ENCODE measurements around the gene BARX1.

The BARX1 gene

DNA sequence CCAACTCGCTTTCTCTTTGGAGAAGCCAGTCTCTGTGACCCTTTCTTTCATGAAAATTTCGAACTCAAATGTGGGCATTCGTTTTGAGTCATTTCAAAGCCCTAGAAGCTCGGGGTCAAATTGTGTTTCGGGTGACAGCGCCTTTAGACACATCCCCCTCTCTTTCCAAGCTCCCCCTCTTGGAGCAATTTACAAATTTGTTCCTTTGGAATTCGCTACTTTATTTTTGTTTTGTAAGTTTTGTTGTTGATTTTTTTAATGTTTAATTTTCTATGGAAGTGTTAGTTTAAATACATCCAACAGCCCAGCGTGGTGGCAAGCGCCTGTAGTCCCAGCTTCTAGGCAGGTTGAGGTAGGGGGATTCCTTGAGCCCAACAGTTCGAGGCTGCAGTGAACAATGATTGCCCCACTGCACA lies 4.6 kb upstream of the BARX1 start:
- Histone ChIP-seq H3K4me3 (ENCODE audit: insufficient read depth, low read depth, low read length) (no peak overlapping the region), H3K27me3 (ENCODE audit: control insufficient read depth, insufficient read depth, low read length, poor library complexity, severe bottlenecking) (peaks cover 80% of the 10 kb centered on the region), H3K4me1 (ENCODE audit: control insufficient read depth, insufficient read depth, low read length) (peaks cover 15% of the 10 kb centered on the region), H3K36me3 (ENCODE audit: control insufficient read depth, insufficient read depth, low read length) (no peaks in the 10 kb centered on the region), H3K9me3 (ENCODE audit: control insufficient read depth, low read length) (no peaks in the 10 kb centered on the region), H3K27ac (ENCODE audit: insufficient read depth, low read depth, low read length, poor library complexity, severe bottlenecking) (no peak overlapping the region)
- 7 to 12% methylated on average over 9 to 10 of the region's 10 CpGs for WGBS, 2 experiments

DNA sequence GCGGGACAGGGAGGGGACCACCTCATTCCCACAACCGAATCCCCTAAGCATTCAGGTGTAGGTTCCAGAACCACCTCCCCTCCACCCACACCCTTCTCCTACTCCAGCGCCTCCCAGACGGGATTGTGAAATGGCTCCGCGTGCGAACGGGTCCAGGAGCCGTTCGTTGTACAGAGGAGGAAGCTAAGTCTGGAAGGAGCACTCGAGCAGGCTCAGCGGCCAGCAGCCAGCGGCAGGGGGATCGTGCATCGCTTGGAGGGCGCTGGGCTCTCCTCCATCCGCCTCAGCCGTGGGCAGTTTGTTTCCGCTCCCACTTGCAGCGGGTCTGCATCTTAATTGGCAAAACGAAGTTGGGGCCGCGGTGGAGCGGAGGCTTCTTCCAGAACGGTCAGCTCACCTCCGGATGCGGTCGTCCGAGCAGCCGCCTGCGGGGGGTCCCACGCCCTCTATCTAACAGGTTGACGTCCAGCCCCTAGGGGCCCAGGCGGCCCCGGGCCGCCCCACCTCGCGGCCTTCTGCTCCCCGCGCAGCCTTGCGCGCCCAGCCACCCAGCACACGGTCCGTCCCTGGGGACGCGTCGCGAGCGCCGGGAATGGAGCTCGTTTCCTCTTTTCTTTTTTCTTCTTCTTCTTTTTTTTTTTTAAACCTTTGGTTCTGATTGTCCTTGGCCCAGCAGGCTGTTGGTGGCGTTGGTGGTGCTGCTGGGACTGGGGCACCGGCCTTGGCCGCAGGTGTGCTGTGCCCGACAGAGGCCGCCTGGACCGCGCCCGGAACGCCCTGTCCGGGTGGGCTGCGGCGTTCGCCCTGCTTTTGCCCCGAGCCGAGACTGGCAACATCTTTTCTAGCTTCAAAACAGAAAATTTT lies 3.9 kb upstream of the BARX1 start:
- Histone ChIP-seq H3K27ac (ENCODE audit: insufficient read depth, low read depth, low read length, poor library complexity, severe bottlenecking) (no peak overlapping the region), H3K36me3 (ENCODE audit: control insufficient read depth, insufficient read depth, low read length) (no peaks in the 10 kb centered on the region), H3K27me3 (ENCODE audit: control insufficient read depth, insufficient read depth, low read length, poor library complexity, severe bottlenecking) (peaks cover 87% of the 10 kb centered on the region), H3K4me3 (ENCODE audit: insufficient read depth, low read depth, low read length) (peak overlapping the region; percentile 16), H3K4me1 (ENCODE audit: control insufficient read depth, insufficient read depth, low read length) (peaks cover 18% of the 10 kb centered on the region), H3K9me3 (ENCODE audit: control insufficient read depth, low read length) (no peaks in the 10 kb centered on the region)
- WGBS, 2 experiments: 2% methylated on average over 66 of the region's 66 CpGs

DNA sequence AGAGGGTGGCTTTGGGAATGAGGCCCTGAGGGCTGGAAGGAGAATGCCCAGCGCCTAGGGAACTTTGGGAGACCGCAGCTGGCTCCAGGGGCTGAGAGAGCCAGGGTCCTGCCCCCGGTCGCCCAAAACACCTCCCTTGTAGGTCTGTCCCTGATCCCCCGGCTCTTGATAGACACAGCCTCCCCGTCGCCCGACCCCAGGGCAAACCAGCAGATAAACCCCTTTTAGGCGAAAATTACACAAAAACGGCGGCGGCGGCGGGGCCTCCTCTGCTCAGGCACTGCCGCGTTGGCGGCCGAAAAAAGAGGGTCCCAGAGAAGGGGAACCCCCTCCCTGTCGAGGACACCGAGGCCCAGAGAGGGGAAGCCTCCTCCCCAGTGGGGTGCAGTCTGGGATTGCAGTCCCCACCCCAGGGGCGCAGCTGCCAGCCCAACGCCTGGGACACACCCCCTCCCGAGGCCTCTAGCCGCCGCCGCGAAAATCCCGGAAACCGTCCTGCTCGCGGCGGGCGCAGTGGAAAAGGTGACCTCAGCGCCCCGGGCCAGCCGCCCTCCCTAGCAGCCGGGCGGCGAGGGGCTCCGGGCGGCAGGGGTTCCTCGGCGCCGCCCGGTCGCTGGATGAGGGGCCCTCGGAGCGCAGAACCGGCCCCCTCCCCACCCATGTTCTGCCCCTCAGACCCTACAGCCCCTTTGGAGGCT lies 3.1 kb upstream of the BARX1 start:
- H3K27me3 ChIP-seq (ENCODE audit: control insufficient read depth, insufficient read depth, low read length, poor library complexity, severe bottlenecking): peaks cover 95% of the 10 kb centered on the region
- no peaks in the 10 kb centered on the region for H3K9me3 ChIP-seq (ENCODE audit: control insufficient read depth, low read length)
- no peak overlapping the region for H3K27ac ChIP-seq (ENCODE audit: insufficient read depth, low read depth, low read length, poor library complexity, severe bottlenecking)
- peaks cover 20% of the 10 kb centered on the region for H3K4me1 ChIP-seq (ENCODE audit: control insufficient read depth, insufficient read depth, low read length)
- WGBS, 2 experiments: 3% methylated on average over 49 of the region's 49 CpGs
- peak overlapping the region; percentile 16 for H3K4me3 ChIP-seq (ENCODE audit: insufficient read depth, low read depth, low read length)
- no peaks in the 10 kb centered on the region for H3K36me3 ChIP-seq (ENCODE audit: control insufficient read depth, insufficient read depth, low read length)

DNA sequence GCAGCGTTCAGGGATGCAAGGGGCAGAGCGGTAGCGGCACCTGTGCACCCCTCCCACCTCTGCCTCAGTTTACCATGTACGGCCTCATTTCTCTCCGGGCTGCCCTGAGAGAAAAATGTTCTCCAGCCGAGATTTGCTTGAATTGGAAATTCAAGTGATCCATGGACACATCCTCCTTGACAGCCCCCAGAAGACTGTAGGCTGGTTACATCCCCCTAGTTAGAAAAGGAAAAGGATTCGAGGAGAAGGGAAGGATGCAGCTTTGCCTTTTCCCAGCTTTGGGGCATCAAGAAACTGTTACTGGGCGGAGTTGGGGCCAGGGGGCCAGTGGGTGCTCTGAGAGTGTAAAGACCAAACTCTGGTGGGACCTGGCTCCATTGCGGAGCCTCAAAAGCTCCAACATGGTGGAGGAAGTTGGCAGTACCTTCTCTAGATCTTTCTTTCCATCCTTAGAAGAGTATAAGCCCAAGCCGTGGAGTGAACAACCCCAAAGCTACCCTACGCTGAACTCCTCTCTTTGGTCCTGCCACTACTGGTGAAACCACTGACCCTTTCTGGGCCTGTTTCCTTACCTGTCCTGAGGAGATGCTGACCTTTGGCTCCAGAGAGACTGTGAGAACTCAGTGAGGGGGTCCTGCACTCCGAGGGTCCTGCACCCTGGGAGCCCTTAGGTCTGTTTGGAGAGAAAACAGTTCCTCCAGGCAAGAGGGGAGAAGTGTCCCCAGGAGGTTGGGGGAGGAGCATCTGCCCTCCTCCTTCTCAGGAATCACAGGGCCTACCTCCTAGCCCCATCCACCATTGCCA lies 1.0 kb upstream of the BARX1 start:
- no peak overlapping the region for H3K27ac ChIP-seq (ENCODE audit: insufficient read depth, low read depth, low read length, poor library complexity, severe bottlenecking)
- peaks cover 98% of the 10 kb centered on the region for H3K27me3 ChIP-seq (ENCODE audit: control insufficient read depth, insufficient read depth, low read length, poor library complexity, severe bottlenecking)
- H3K4me3 ChIP-seq (ENCODE audit: insufficient read depth, low read depth, low read length): no peak overlapping the region
- H3K4me1 ChIP-seq (ENCODE audit: control insufficient read depth, insufficient read depth, low read length): peaks cover 20% of the 10 kb centered on the region
- 38% methylated on average over 12 of the region's 12 CpGs for WGBS, 2 experiments
- H3K9me3 ChIP-seq (ENCODE audit: control insufficient read depth, low read length): no peaks in the 10 kb centered on the region
- H3K36me3 ChIP-seq (ENCODE audit: control insufficient read depth, insufficient read depth, low read length): no peaks in the 10 kb centered on the region

DNA sequence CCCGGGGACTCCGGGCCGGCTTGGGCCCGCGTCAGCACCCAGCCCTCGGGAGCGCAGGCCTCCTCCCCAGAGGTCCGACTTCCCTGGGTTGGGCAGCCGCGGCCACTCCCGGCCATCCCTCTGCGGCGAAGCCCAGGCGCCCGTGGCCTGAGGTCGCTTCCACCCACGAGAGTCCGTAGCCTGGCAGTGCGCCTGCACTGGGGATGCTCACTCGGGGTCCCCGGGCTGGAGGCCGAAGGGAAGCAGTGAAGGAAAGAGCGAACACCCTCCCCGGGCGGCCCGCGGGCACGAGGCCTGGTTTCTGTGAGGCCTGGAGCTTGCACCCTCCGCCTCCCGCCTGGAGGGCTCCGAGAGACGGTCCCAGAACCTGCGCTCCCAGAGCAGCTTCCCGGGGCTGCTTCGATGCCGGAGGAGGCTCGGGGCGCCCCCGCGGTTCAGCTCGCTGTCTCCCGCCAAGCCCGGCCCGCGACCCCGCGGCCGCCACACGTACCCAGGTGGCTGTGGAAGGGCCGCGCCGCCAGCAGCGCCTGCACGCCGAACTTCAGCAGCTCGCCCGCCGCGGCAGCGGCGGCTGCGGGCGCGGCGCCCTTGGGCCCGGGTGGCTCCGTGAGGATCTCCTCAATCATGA lies 607 bp downstream of the BARX1 start:
- Histone ChIP-seq H3K9me3 (ENCODE audit: control insufficient read depth, low read length) (no peaks in the 10 kb centered on the region), H3K36me3 (ENCODE audit: control insufficient read depth, insufficient read depth, low read length) (no peaks in the 10 kb centered on the region), H3K4me3 (ENCODE audit: insufficient read depth, low read depth, low read length) (peak overlapping the region; percentile 3), H3K4me1 (ENCODE audit: control insufficient read depth, insufficient read depth, low read length) (peaks cover 20% of the 10 kb centered on the region), H3K27ac (ENCODE audit: insufficient read depth, low read depth, low read length, poor library complexity, severe bottlenecking) (no peak overlapping the region), H3K27me3 (ENCODE audit: control insufficient read depth, insufficient read depth, low read length, poor library complexity, severe bottlenecking) (peaks cover 98% of the 10 kb centered on the region)
- WGBS, 2 experiments: 1 to 2% methylated on average over 67 of the region's 67 CpGs

DNA sequence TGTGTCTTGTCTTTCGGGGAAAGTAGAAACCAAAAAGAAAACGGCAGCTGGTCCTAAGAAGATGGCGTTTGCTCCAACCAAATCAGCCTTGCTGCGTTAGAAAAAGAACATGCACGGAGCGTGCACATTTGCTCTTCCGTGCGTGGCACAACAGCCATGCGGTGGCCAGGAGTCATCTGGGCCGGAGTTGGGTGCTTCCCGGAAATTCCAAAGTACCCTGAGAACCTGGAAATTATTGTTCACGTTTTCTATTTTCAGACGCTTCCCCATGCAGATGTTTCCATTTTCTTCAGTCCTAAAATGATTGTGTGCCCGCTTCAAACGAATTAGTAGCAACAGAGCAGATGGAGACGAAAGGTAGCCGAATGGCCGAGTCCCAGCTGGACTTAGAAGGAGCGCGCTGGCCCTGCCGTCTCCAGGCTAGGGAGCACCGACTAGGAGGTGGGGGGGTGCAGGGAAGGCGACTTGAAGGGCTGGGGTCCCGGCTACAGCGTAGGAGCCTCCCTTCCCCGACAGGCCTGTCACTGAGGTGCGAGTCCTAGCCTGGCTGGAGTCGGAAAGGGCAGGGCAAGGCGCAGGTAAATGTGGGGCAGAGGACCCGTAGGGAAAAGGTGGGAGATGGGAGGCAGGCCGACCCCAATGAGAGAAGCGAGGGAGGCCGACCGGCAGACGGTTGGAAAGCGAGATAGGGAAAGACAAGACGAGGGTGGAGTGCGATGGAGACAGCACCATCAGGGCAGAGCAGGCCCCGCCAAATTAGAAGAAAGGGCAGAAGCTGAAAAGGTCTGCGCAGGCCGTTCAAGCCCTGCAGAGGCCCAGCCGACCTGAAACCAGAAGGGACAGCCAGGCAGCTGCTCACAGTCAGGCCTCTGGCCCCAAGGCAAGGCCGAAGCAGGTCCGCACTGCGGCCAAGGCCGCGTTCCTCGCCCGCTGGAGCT lies 1.4 kb downstream of the BARX1 start:
- WGBS, 2 experiments: 5 to 6% methylated on average over 49 of the region's 49 CpGs
- no peak overlapping the region for H3K27ac ChIP-seq (ENCODE audit: insufficient read depth, low read depth, low read length, poor library complexity, severe bottlenecking)
- H3K4me1 ChIP-seq (ENCODE audit: control insufficient read depth, insufficient read depth, low read length): peaks cover 13% of the 10 kb centered on the region
- H3K4me3 ChIP-seq (ENCODE audit: insufficient read depth, low read depth, low read length): no peak overlapping the region
- H3K36me3 ChIP-seq (ENCODE audit: control insufficient read depth, insufficient read depth, low read length): no peaks in the 10 kb centered on the region
- peaks cover 98% of the 10 kb centered on the region for H3K27me3 ChIP-seq (ENCODE audit: control insufficient read depth, insufficient read depth, low read length, poor library complexity, severe bottlenecking)
- H3K9me3 ChIP-seq (ENCODE audit: control insufficient read depth, low read length): no peaks in the 10 kb centered on the region

DNA sequence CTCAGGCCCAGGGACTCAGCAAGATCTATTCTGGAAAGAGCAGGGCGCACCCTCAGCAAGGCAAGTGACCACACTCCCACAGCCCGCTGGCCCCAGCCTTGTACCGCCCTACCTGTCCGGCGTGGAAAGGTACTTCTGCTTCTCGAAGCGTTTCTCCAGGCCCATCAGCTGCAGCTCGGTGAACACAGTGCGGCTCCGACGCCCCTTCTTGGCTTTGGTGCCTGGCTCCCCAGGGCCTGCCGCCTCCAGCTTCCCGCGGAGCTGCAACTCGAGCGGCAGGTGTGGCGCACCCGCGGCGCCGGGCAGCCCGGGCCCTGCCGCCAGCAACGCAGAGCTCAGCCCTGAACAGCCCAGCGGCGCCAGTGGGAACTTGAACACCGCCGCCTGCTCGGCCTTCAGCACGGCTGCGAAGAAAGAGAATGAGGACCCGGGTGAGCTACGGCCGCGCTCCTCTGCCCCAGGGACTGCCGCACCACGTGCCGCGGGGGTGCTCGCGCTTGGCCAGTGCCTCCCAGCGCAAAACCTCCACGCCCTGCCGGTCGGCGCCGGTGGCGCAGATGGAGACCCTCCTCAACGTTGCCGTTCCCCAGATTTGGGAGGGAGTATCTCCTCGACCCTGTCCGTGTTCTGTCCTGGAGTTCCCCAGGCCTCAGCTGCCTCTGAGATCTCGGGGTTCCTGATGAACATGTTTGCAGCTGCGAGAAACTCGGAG lies 2.2 kb downstream of the BARX1 start:
- H3K9me3 ChIP-seq (ENCODE audit: control insufficient read depth, low read length): no peaks in the 10 kb centered on the region
- peaks cover 98% of the 10 kb centered on the region for H3K27me3 ChIP-seq (ENCODE audit: control insufficient read depth, insufficient read depth, low read length, poor library complexity, severe bottlenecking)
- no peak overlapping the region for H3K4me3 ChIP-seq (ENCODE audit: insufficient read depth, low read depth, low read length)
- WGBS, 2 experiments: 2 to 3% methylated on average over 55 of the region's 55 CpGs
- H3K4me1 ChIP-seq (ENCODE audit: control insufficient read depth, insufficient read depth, low read length): peaks cover 7% of the 10 kb centered on the region
- H3K36me3 ChIP-seq (ENCODE audit: control insufficient read depth, insufficient read depth, low read length): no peaks in the 10 kb centered on the region
- H3K27ac ChIP-seq (ENCODE audit: insufficient read depth, low read depth, low read length, poor library complexity, severe bottlenecking): no peak overlapping the region

DNA sequence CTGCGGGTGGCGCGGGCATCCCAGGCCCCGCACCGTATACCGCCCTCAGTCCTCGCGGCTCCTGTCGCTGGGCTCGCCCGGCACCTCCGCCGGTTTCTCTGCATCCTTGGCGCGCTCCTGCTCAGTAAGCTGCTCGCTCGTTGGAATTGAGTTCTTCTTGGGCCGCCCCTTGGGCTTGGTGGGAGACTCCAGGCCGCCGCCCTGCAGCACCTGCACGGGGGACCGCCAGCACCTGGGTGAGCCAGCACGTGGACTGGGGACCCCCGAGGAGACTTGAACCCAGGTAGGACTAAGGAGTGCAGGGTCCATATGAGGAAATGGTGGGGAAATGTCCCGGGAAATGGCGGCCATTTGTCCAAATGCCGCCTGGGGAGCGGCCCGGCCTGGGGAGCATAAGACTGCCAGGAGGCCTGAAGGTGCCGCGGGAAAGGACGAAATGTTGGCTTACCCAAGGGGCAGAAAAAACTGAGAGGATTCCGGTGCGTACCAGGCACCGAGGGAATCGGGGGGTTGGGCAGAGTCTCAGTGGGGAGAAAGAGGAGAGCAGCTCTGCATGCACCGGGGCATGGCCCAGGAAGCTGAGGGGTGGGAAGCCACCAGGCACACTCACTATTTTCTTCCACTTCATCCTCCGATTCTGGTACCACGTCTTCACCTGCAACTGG lies 2.9 kb downstream of the BARX1 start:
- H3K4me3 ChIP-seq (ENCODE audit: insufficient read depth, low read depth, low read length): no peak overlapping the region
- no peaks in the 10 kb centered on the region for H3K9me3 ChIP-seq (ENCODE audit: control insufficient read depth, low read length)
- H3K36me3 ChIP-seq (ENCODE audit: control insufficient read depth, insufficient read depth, low read length): no peaks in the 10 kb centered on the region
- WGBS, 2 experiments: 3 to 4% methylated on average over 39 of the region's 39 CpGs
- H3K27ac ChIP-seq (ENCODE audit: insufficient read depth, low read depth, low read length, poor library complexity, severe bottlenecking): no peak overlapping the region
- H3K4me1 ChIP-seq (ENCODE audit: control insufficient read depth, insufficient read depth, low read length): peaks cover 8% of the 10 kb centered on the region
- H3K27me3 ChIP-seq (ENCODE audit: control insufficient read depth, insufficient read depth, low read length, poor library complexity, severe bottlenecking): peaks cover 98% of the 10 kb centered on the region
